NCI-H1436 (cell line): ENCODE results near the gene ST14.

Experiments used
- DNase-seq: peaks from one replicate; lab custom pipeline; 2025; lab: John Stamatoyannopoulos, UW

ST14 gene

GRCh38 chr11:130159657-130160497 is at the start of gene ST14:
ST14 (plus strand) TSS chr11:130159782; CDS start chr11:130159980, 198 bp downstream.
- peak; percentile 31 for DNase-seq

DNA sequence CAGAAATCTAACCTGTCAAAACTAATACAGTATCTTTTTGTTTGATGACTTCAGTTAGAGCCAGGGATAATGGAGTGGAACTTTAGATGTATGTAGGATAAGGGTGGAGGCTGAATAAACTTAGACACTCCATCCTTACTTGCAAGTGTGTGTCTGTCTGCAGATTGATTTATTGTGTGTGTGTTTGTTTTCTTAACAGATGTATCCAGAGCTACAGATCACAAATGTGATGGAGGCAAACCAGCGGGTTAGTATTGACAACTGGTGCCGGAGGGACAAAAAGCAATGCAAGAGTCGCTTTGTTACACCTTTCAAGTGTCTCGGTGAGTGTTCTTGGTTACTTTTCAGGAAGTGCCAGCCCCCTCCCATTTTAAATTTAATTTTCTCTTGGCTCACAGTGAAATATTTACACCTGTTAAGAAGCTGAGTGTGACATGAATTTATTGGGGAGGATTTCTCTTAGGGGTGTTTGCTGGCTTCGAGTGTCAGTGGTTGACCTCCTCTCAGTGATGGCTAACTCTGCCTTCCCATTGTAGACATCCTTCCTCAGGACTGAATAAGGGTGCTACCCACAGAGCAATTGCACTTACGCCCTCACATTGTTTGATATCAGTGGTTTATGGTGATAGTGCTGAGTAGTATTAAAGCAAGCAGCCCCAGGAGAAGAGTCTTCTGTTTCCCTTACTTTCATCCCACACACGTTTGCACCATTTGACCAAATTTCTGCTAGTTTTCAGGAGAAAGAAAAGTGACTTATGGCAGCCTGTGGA is 49.1 kb upstream of the ST14 start:
- DNase-seq, result no peak

GRCh38 chr11:130112071-130112830 is 47.3 kb upstream of the ST14 start:
- DNase-seq, result no peak

DNA sequence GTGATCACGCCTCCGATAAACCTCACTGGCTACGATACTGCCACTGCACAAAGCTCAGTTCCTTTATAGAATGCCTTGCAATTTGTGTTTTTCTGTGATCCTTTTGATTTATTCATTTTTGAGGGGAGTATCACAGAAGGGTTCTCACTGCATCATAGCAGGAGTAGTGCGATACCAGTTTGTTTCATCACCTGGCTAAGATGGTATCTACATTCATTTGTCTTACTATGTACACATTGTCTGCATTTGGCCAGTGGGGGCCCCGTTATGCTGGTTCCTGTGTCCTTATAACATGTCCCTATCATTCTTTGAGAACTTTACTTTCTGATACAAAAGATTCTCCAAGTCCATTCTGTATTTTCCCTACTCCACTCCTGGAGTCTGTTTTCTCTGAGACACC is 45.3 kb upstream of the ST14 start:
- DNase-seq, result no peak

- no peak for DNase-seq
These were observed 44.9 kb upstream of the ST14 start for GRCh38 chr11:130114726-130115125.

GRCh38 chr11:130115218-130115617 is 44.4 kb upstream of the ST14 start:
- DNase-seq, result peak; percentile 5

GRCh38 chr11:130118165-130118564 is 41.4 kb upstream of the ST14 start:
- DNase-seq, result no peak

DNA sequence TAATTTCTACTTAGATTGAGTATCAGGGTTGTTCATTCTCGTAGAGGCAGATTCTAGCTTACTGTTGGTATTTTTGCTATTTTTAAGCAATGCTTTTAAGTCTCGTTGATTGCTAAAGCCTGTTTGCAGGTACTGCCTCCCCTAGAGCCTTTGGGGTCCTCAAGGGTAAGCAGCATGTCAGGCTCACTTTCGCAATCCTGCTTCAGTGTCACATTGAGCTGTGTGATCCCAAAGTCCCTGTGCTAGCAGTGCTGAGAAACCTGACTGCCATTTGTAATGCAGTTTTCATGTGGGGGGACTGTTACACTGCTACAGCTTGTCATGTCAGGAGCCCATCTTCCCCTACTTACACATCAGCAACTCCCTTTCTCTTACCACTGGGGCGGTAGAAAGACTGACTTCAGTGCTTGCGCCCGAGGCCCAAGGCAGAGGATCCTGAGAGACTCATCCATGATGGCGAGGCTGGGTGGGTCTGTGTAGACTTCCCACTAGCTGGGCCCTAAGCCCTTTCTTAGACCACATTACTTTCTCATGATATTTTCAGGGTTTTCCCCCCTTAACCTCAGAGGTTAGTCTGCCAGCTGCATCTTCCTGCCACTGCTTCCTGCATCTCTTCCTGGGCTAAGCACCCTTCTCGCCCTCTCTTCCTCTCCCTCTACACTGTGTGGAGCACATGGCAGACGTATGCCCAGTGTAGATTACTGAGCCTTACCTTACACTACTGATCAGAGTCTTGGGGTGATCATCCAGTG is 40.8 kb upstream of the ST14 start:
- DNase-seq, result no peak

GRCh38 chr11:130120045-130120444 is 39.5 kb upstream of the ST14 start:
- no peak for DNase-seq

- no peak for DNase-seq
These were observed 38.1 kb upstream of the ST14 start for GRCh38 chr11:130121445-130121978.

DNA sequence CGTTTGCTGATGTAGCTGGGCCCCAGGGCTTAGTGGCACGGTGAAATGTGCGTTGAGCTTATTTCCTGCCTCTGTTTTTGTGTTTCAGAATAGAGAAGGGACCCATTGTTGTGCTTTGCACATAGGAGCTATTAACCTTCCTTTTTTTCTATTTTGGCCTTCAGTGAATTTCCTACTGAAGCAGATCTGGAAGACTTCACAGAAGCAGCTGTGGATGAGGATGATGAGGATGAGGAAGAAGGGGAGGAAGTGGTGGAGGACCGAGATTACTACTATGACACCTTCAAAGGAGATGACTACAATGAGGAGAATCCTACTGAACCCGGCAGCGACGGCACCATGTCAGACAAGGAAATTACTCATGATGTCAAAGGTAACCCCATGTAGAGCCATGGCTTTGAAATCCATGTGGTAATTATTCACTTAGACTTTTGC is 37.4 kb upstream of the ST14 start:
- no peak for DNase-seq

- DNase-seq, result no peak
These were observed 36.1 kb upstream of the ST14 start for GRCh38 chr11:130123414-130124040.

- no peak for DNase-seq
These were observed 35.5 kb upstream of the ST14 start for GRCh38 chr11:130124096-130124495.

DNA sequence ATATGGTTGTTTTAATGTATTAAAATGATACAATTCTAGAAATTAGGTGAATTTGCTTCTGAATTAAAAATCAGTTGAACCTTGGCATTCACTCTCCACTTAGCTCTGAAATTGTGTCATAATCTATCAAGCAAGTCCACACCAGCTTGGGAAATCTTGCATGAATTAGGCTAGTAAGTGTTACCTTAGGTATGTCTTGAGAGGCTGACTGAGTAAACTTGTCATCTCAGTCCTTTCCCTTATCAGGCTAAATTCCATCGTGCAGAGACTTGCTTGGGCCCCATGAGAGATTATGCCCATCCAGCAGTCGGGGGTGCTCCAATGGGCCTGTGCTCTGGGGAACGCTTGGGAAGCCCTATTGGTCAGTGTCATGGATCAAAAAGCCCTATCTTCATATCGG is 33.9 kb upstream of the ST14 start:
- DNase-seq, result no peak

- DNase-seq, result no peak
These were observed 33.1 kb upstream of the ST14 start for GRCh38 chr11:130126516-130126915.

- no peak for DNase-seq
These were observed 32.1 kb upstream of the ST14 start for GRCh38 chr11:130127509-130127908.

- no peak for DNase-seq
These were observed 31.0 kb upstream of the ST14 start for GRCh38 chr11:130128626-130129025.

GRCh38 chr11:130129922-130130321 is 29.7 kb upstream of the ST14 start:
- no peak for DNase-seq

DNA sequence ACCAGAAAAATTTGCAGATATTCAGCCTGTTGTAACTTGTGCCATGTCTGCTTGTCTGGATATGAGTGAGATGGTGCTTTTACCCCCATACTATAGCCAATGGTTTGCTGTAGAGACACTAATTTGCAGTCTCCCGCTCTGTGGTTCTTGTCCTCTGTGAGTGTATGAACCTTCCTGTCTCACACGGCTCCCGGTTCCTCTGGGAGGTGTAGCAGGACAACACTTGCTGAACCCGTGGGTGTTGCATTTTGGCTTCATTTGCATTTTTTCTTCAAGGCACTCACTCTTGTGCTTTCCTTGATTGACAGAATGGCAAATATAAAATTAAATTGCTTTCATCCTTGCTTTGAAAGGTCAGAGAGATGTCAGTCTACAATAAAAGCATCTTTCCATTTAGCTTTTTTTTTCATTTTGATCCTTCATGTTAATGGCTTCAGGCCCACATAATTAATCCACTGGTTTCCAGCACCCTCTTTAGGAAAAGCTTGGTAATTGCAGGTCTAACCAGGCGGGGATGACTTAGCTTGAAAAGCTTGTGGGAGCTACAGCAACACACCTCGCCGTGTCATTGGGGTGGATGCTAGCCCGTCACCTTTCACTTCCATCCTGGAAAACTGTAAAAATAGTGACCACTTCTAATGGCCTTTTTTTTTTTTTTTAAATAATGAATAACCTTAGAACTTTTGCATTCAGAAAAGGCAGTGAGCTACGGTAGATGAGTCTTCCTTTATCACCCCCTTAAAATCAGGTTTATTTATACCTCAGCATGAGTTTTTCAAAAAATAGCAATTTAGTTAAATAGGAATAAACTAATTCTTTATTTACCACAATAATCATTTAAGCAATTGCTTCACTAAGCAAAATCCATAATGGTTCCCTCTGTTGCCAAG is 27.4 kb upstream of the ST14 start:
- peak; percentile 45 for DNase-seq

- no peak for DNase-seq
These were observed 25.9 kb upstream of the ST14 start for GRCh38 chr11:130133716-130134115.
